Thoracic aorta (tissue), 2 donors: Measurements from ENCODE around the gene GPR37L1. TPM values are rescaled to one million over a fixed set of nuclear protein-coding genes. Genes with fewer than 3 reads are reported as not detected.
"Not testable (repeated sequence)": the region's sequence is repeated elsewhere in the genome, so short reads cannot be mapped to it uniquely, and the experiment has no call there.

Experiments used
- ATAC-seq: fragments of 150-250 bp; one replicate; pipeline ENCODE4 v1.8.0; 2017; ENCODE audit warnings: low read depth; ENCODE audit not compliant: insufficient number of reproducible peaks, low FRiP score
- DNase-seq: peaks from one replicate; pipeline ENCODE4 v3.0.0-alpha.2; 2020; ENCODE audit warnings: low spot score
- H3K27ac ChIP-seq, 2 donors: fragments of 200-600 bp; sonication (generic); 1 replicate in 1 of 2; 2 replicates in 1 of 2; pipeline ENCODE4 v1.5.1; 2016; ENCODE audit warnings: mild to moderate bottlenecking in 2 of 2, moderate library complexity in 2 of 2
- H3K27me3 ChIP-seq: fragments of 200-600 bp; sonication (generic); replicated peaks from 2 replicates; pipeline ENCODE4 v1.6.0; 2016; ENCODE audit warnings: mild to moderate bottlenecking; ENCODE audit not compliant: insufficient read depth
- H3K36me3 ChIP-seq: fragments of 200-600 bp; sonication (generic); one replicate; pipeline ENCODE4 v1.5.1; 2016
- H3K4me1 ChIP-seq, 2 donors: fragments of 200-600 bp; sonication (generic); 1 replicate in 1 of 2; 2 replicates in 1 of 2; pipeline versions ENCODE4 v1.5.1 to v1.6.0; 2016; ENCODE audit warnings: low read depth in 2 of 2, mild to moderate bottlenecking in 1 of 2; ENCODE audit not compliant: control insufficient read depth in 1 of 2
- H3K4me3 ChIP-seq: fragments of 200-600 bp; sonication (generic); 2 replicates; pipeline ENCODE4 v1.5.1; 2016; ENCODE audit warnings: mild to moderate bottlenecking
- H3K9me3 ChIP-seq: fragments of 200-600 bp; sonication (generic); 2 replicates; pipeline ENCODE4 v1.5.1; 2016
- total RNA-seq, 2 donors: library from RNA; depleted of rRNA; stranded (reverse); fragments of >200 nt; gene quantifications; one replicate each; pipeline versions ENCODE4 v1.1.0 to v1.2.3, GENCODE V29; 2016
- TF ChIP-seq, protein P1 (sequence below): fragments of 200-600 bp; sonication (generic); IDR thresholded peaks from one replicate; pipeline ENCODE4 v1.5.1; 2019; ENCODE audit warnings: antibody characterized with exemption

GPR37L1 gene
- total RNA-seq, 2 donors from 2014 or later, result not detected

DNA sequence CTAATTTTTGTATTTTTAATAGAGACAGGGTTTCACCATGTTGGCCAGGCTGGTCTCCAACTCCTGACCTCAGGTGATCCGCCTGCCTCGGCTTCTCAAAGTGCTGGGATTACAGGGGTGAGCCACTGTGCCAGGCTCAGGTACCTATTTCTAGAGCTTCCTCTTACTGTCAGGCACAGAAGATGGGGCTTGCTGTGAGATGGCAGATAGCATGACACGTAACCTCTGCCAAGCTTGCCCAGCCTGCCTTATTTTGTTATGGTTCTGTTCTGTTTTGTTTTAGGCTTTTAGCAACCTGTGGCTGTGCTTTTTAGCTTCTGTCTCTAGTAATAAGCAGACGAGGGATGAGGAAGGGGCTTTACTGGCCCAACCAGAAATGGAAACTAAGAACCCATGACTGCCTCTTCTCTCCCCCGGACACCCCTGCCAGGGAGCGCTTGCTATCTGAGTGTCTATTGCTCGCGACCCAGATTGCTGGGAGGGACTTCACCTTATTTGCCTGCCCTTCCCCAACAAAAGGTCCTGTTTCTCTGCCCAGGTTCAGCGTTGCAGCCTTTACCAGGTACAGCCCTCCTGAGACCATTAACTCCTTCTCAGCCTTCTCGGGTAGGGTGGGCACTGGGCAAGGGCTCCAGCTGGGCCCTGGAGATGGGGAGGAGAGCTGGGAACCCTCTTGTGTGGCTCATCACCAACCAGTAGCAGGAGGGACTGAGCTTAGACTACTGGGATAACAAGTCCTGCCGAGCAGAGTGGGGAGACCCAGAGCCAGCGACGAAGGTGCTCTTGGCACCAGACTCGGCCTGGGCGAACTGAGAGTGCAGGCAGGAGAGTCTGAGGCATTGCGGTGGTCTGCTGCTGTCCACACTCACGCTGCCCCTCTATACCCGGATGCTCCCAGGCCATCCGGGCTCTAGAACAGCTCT, 57.4 kb downstream of the GPR37L1 start:
- Histone ChIP-seq H3K9me3 (no peaks in the 10 kb centered on the region), H3K27me3 (no peaks in the 10 kb centered on the region), H3K36me3 (no peaks in the 10 kb centered on the region), H3K4me3 (no peak overlapping the region), H3K4me1 (peaks cover 0 to 9% of the 10 kb centered on the region in 2 donors), H3K27ac (no peak overlapping the region)
- TF ChIP-seq, protein P1, sequence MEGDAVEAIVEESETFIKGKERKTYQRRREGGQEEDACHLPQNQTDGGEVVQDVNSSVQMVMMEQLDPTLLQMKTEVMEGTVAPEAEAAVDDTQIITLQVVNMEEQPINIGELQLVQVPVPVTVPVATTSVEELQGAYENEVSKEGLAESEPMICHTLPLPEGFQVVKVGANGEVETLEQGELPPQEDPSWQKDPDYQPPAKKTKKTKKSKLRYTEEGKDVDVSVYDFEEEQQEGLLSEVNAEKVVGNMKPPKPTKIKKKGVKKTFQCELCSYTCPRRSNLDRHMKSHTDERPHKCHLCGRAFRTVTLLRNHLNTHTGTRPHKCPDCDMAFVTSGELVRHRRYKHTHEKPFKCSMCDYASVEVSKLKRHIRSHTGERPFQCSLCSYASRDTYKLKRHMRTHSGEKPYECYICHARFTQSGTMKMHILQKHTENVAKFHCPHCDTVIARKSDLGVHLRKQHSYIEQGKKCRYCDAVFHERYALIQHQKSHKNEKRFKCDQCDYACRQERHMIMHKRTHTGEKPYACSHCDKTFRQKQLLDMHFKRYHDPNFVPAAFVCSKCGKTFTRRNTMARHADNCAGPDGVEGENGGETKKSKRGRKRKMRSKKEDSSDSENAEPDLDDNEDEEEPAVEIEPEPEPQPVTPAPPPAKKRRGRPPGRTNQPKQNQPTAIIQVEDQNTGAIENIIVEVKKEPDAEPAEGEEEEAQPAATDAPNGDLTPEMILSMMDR, result no peak
- ATAC-seq (no peak), DNase-seq (no peak)

DNA sequence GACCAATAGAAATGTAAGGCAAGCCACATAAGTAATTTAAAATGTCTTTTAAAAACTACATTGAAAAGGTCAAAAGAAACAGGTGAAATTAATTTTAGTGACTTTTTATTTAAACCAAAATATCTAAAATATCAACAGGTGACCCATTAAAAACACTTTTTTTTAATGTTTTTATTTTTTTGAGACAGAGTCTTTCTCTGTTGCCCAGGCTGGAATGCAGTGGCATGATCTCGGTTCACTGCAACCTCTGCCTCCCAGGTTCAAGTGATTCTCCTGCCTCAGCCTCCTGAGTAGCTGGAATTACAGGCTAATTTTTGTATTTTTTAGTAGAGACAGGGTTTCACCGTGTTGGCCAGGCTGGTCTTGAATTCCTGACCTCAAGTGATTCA, 58.0 kb downstream of the GPR37L1 start:
- not testable (repeated sequence) for H3K9me3 ChIP-seq, DNase-seq, H3K36me3 ChIP-seq, H3K4me3 ChIP-seq, H3K27me3 ChIP-seq, H3K27ac ChIP-seq, ATAC-seq
- peaks cover 0 to 14% of the 10 kb centered on the region in 2 donors for H3K4me1 ChIP-seq

DNA sequence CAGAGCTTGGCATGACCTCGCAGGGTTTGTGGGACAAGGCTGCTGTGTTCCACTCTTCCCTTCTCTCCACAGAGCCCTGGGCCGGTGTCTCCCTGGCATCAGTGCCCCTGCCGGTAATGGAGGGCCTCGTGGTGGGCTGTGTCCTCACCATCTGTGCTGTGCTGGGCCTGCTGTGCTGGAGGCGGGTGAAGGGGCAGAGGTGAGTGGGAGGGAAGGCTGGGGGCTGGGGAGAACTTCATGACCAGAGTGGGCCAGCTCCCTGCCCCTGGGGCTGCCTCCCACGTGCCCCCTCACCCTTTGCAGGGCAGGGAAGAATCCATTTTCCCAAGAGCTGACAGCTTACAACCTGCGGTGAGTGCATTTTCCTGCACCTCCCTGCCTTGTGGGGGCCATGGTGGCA, 58.9 kb downstream of the GPR37L1 start:
- Histone ChIP-seq H3K36me3 (no peaks in the 10 kb centered on the region), H3K27me3 (no peaks in the 10 kb centered on the region), H3K9me3 (no peaks in the 10 kb centered on the region), H3K4me1 (peaks cover 0 to 18% of the 10 kb centered on the region in 2 donors), H3K27ac (no peak overlapping the region), H3K4me3 (no peak overlapping the region)
- DNase-seq (no peak), ATAC-seq (no peak)
- TF ChIP-seq, protein P1, result no peak

DNA sequence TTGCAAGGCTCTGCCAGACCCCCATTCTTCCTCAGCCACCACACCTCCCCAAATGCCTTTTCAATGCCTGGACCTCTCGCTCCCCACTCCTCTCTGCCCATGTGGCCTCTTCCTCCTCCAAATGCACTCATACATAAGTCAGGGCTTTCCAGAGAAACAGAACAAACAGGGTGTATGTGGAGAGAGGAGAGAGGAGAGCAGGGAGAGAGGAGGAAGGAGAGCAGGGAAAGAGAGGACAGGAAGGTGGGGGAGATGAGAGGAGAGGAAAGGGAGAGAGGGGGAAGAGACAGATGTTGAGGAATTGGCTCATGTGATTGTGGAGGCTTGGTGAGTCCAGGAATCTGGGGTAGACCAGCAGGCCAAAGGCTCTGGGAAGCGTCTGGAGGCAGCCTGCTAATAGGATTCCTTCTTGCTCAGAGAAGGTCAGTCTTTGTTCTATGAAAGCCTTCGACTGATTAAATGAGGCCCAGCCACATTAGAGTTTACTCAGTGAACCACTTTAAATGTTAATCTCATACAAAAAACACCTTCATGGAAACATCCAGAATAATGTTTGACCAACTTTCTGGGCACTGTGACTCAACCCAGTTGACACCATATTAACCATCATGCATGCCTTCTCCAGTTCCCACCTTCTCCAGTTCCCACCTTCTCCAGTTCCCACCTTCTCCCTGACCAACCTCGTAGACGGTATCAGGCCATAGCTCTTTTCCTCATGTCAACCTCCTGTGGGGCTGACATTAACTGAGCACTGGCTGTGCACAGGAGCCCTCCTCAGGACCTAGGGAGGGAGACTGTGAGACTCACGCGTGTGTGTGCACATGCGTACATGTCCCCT, 59.5 kb downstream of the GPR37L1 start:
- H3K36me3 ChIP-seq, result no peaks in the 10 kb centered on the region
- H3K27ac ChIP-seq, result no peak overlapping the region
- H3K27me3 ChIP-seq, result no peaks in the 10 kb centered on the region
- H3K4me1 ChIP-seq, result peaks cover 0 to 24% of the 10 kb centered on the region in 2 donors
- no peaks in the 10 kb centered on the region for H3K9me3 ChIP-seq
- no peak overlapping the region for H3K4me3 ChIP-seq
- DNase-seq (no peak), ATAC-seq (no peak)
- TF ChIP-seq, protein P1, result no peak

Other genes with a start within 250 kb of the GPR37L1 start
- 100 to 1,000 TPM in 1 of 2 donors, 10 to 100 TPM in 1; 38.9 to 115 TPM for gene SHISA4, start 234.0 kb upstream of the GPR37L1 start, total RNA-seq
- 100 to 1,000 TPM; 638 to 761 TPM for gene LMOD1, start 176.4 kb upstream of the GPR37L1 start, total RNA-seq
- gene TIMM17A, start 167.4 kb upstream of the GPR37L1 start, total RNA-seq, result 10 to 100 TPM; 29.6 to 44.7 TPM
- gene RNPEP, start 140.3 kb upstream of the GPR37L1 start, total RNA-seq, result 10 to 100 TPM; 46.3 to 58.2 TPM
- gene ELF3, start 112.3 kb upstream of the GPR37L1 start, total RNA-seq, result 1 to 10 TPM in 1 of 2 donors, under 1 TPM in 1; 0.95 to 4.9 TPM
- gene ARL8A, start 21.8 kb downstream of the GPR37L1 start, total RNA-seq, result 10 to 100 TPM; 36.3 to 41.0 TPM
- gene PTPN7, start 37.7 kb downstream of the GPR37L1 start, total RNA-seq, result 1 to 10 TPM; 4.3 to 6.1 TPM
- gene LGR6, start 70.9 kb downstream of the GPR37L1 start, total RNA-seq, result 10 to 100 TPM; 76.6 to 99.0 TPM
- gene UBE2T, start 219.0 kb downstream of the GPR37L1 start, total RNA-seq, result under 1 TPM in 1 of 2 donors, not detected in 1; 0.68 TPM
- 100 to 1,000 TPM; 573 to 677 TPM for gene PPP1R12B, start 225.8 kb downstream of the GPR37L1 start, total RNA-seq